Breast epithelium (tissue), 4 donors: ENCODE results near the gene VSTM2B. TPM values are rescaled to one million over a fixed set of nuclear protein-coding genes. Genes with fewer than 3 reads are reported as not detected.

ENCODE experiments used
- DNase-seq, 2 donors: peaks; one replicate each; pipeline ENCODE4 v3.0.0-alpha.2; 2019; ENCODE audit warnings: low spot score in 2 of 2
- H3K27ac ChIP-seq, 2 donors: fragments of 200-600 bp; sonication (generic) in 1 of 2; one replicate each; pipeline ENCODE4 v1.5.1; 2016 to 2019; ENCODE audit warnings: mild to moderate bottlenecking in 1 of 2
- H3K27me3 ChIP-seq, 2 donors: fragments of 200-600 bp; sonication (generic) in 1 of 2; one replicate each; pipeline versions ENCODE4 v1.5.1 to v1.6.0; 2017 to 2019; ENCODE audit warnings: control low read depth in 1 of 2, mild to moderate bottlenecking in 1 of 2
- H3K36me3 ChIP-seq: fragments of 200-600 bp; one replicate; pipeline ENCODE4 v1.5.1; 2019
- H3K4me1 ChIP-seq, 2 donors: fragments of 200-600 bp; sonication (generic); one replicate each; pipeline ENCODE4 v1.5.1; 2016 to 2019; ENCODE audit warnings: control low read depth in 1 of 2
- H3K4me3 ChIP-seq, 3 donors: fragments of 200-600 bp; sonication (generic); 1 replicate in 2 of 3; 2 replicates in 1 of 3; pipeline ENCODE4 v1.5.1; 2016 to 2019; ENCODE audit warnings: mild to moderate bottlenecking in 3 of 3, moderate library complexity in 2 of 3
- H3K9me3 ChIP-seq, 2 donors: fragments of 200-600 bp; sonication (generic) in 1 of 2; one replicate each; pipeline ENCODE4 v1.5.1; 2016 to 2019; ENCODE audit warnings: control low read depth in 1 of 2
- CTCF ChIP-seq, 3 donors: fragments of 450-650 bp; IDR thresholded peaks; one replicate each; pipeline ENCODE4 v1.5.1; 2016 to 2017; ENCODE audit warnings: antibody characterized with exemption in 3 of 3, mild to moderate bottlenecking in 3 of 3, moderate library complexity in 3 of 3
- POLR2A ChIP-seq: fragments of 450-650 bp; IDR thresholded peaks from one replicate; pipeline ENCODE4 v1.6.1; 2016; ENCODE audit warnings: antibody characterized with exemption, mild to moderate bottlenecking, moderate library complexity
- POLR2AphosphoS5 ChIP-seq, 3 donors: sonication (generic); formaldehyde crosslinking; IDR thresholded peaks; one replicate each; pipeline ENCODE4 v1.6.1; 2017; ENCODE audit warnings: antibody characterized with exemption in 3 of 3
- intact Hi-C: fragments of 100-400 bp; cut with DNase I; formaldehyde crosslinking; loops from one replicate; pipeline ENCODE4 v1.15.1; 2023; ENCODE audit warnings: low total_unique reads
- total RNA-seq, 3 donors: library from RNA; depleted of rRNA; stranded (reverse); fragments of >200 nt; gene quantifications; one replicate each; pipeline ENCODE4 v1.1.0, GENCODE V29; 2016

The VSTM2B gene
- total RNA-seq, 3 donors from 2014 or later = not detected

- intact Hi-C loops = no loop called here
- no peak for DNase-seq
- TF ChIP-seq CTCF (IDR thresholded peaks at IDR 0.05) (no peak), POLR2AphosphoS5 (IDR thresholded peaks at IDR 0.05) (no peak), POLR2A (no peak)
- Histone ChIP-seq H3K9me3 (no peaks in the 10 kb centered on the region), H3K27ac (no peak overlapping the region), H3K36me3 (no peaks in the 10 kb centered on the region), H3K27me3 (peaks cover 3 to 81% of the 10 kb centered on the region in 2 donors), H3K4me1 (peaks cover 0 to 3% of the 10 kb centered on the region in 2 donors), H3K4me3 (no peak overlapping the region)
Measured at GRCh38 chr19:29530540-29531457, 5.0 kb downstream of the VSTM2B start.

- TF ChIP-seq POLR2A = no peak
- no peak for TF ChIP-seq POLR2AphosphoS5 (IDR thresholded peaks at IDR 0.05)
- TF ChIP-seq CTCF (IDR thresholded peaks at IDR 0.05) = no peak
- no peaks in the 10 kb centered on the region for H3K4me1 ChIP-seq
- H3K36me3 ChIP-seq = no peaks in the 10 kb centered on the region
- no peak for DNase-seq
- H3K27me3 ChIP-seq = peaks cover 2 to 74% of the 10 kb centered on the region in 2 donors
- no peaks in the 10 kb centered on the region for H3K9me3 ChIP-seq
- no peak overlapping the region for H3K27ac ChIP-seq
- intact Hi-C loops = no loop called here
- H3K4me3 ChIP-seq = no peak overlapping the region
Measured at GRCh38 chr19:29531458-29532025, 5.7 kb downstream of the VSTM2B start.

- Histone ChIP-seq H3K4me1 (no peaks in the 10 kb centered on the region), H3K4me3 (no peak overlapping the region), H3K27me3 (peaks cover 0 to 68% of the 10 kb centered on the region in 2 donors), H3K36me3 (no peaks in the 10 kb centered on the region), H3K27ac (no peak overlapping the region), H3K9me3 (no peaks in the 10 kb centered on the region)
- intact Hi-C loops = no loop called here
- DNase-seq = no peak
- no peak for TF ChIP-seq POLR2AphosphoS5 (IDR thresholded peaks at IDR 0.05)
Measured at GRCh38 chr19:29532097-29532496, 6.3 kb downstream of the VSTM2B start.

- no peak for DNase-seq
- Histone ChIP-seq H3K9me3 (no peaks in the 10 kb centered on the region), H3K4me3 (no peak overlapping the region), H3K27me3 (peaks cover 0 to 65% of the 10 kb centered on the region in 2 donors), H3K36me3 (no peaks in the 10 kb centered on the region), H3K27ac (no peak overlapping the region), H3K4me1 (no peaks in the 10 kb centered on the region)
- intact Hi-C loops = no loop called here
- no peak for TF ChIP-seq POLR2AphosphoS5 (IDR thresholded peaks at IDR 0.05)
- TF ChIP-seq POLR2A = no peak
- TF ChIP-seq CTCF (IDR thresholded peaks at IDR 0.05) = no peak
Measured at GRCh38 chr19:29532956-29533355, 7.2 kb downstream of the VSTM2B start.

DNA sequence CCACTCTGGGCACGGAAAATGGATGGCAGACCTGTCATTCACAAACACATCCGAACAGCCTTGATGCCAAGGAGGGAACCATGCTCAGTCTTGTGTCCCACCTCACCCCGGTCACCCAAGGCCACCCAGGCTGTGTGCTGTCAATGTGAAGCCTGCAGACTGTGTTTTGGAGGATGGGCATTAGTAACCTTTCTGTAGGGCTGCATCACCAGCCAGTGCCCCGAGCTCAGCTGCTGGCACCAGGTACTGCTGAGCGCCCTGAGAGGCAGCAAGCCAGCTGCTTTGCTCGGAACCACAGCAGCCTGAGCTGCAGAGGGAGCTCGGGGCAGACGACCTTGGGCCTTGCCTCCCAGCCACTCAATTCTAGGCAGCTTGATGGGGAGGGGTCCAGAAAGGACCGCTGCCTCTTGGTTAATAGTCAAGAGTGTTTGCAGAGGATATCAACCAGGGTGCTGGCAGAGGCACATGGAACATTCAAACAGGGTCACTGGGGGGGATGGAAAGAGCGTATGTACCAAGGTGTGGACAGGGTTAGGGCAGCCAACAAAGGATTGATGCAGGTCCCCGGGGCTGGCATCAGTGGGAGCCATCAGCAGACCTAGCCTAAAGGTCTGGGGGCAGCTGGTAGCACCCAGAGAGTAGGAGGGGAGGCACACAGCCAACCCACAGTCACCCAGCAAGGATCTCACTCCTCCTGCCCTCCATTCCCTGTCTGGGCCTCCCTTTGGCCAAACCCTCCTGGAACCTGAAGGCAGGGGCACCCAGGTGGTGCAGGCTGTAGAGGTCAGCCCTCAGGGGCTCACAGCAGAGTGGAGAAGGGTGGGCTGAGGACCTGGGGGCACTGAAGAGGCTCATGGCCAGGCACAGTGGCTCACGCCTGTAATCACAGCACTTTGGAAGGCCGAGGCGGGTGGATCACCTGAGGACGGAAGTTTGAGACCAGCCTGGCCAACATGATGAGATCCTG is 8.1 kb downstream of the VSTM2B start:
- no peak for DNase-seq
- no peaks in the 10 kb centered on the region for H3K9me3 ChIP-seq
- H3K36me3 ChIP-seq = no peaks in the 10 kb centered on the region
- TF ChIP-seq CTCF (IDR thresholded peaks at IDR 0.05) = no peak
- no peak for TF ChIP-seq POLR2AphosphoS5 (IDR thresholded peaks at IDR 0.05)
- no peak for TF ChIP-seq POLR2A
- no peak overlapping the region for H3K27ac ChIP-seq
- no peaks in the 10 kb centered on the region for H3K4me1 ChIP-seq
- intact Hi-C loops = no loop called here
- H3K4me3 ChIP-seq = no peak overlapping the region
- peaks cover 0 to 60% of the 10 kb centered on the region in 2 donors for H3K27me3 ChIP-seq
